NCI-H748 treated with DMSO at 0.1 percent for 48 hours (cell line): ENCODE data around the gene UPK2.
A peak's percentile ranks its signal among the peaks of the same experiment; 100 is the strongest.
"Not testable (repeated sequence)": the region's sequence is repeated elsewhere in the genome, so short reads cannot be mapped to it uniquely, and the experiment has no call there.

Source experiments
- DNase-seq: peaks from one replicate; lab custom pipeline; 2025; lab: John Stamatoyannopoulos, UW

Gene UPK2

GRCh38 chr11:118938491-118939403, 17.4 kb upstream of the UPK2 start:
- DNase-seq = no peak

- no peak for DNase-seq
Measured at GRCh38 chr11:118939404-118939915, 16.6 kb upstream of the UPK2 start.

- DNase-seq = no peak
Measured at GRCh38 chr11:118939953-118940598, 16.0 kb upstream of the UPK2 start.

GRCh38 chr11:118947091-118947490, 9.0 kb upstream of the UPK2 start:
- DNase-seq = no peak

GRCh38 chr11:118948000-118948399, 8.1 kb upstream of the UPK2 start:
- no peak for DNase-seq

GRCh38 chr11:118953265-118953664, 2.8 kb upstream of the UPK2 start:
- DNase-seq = peak; percentile 77

- DNase-seq = not testable (repeated sequence)
Measured at GRCh38 chr11:118953976-118954375, 2.1 kb upstream of the UPK2 start.

- DNase-seq = no peak
Measured at GRCh38 chr11:118956847-118957469, 860 bp downstream of the UPK2 start.

GRCh38 chr11:118957549-118957948, 1.5 kb downstream of the UPK2 start:
- no peak for DNase-seq

GRCh38 chr11:118957968-118958367, 1.9 kb downstream of the UPK2 start:
- DNase-seq = no peak

GRCh38 chr11:118958577-118958976, 2.5 kb downstream of the UPK2 start:
- DNase-seq = no peak

GRCh38 chr11:118961189-118961588, 5.1 kb downstream of the UPK2 start:
- no peak for DNase-seq

GRCh38 chr11:118961591-118961990, 5.5 kb downstream of the UPK2 start:
- no peak for DNase-seq

GRCh38 chr11:118969508-118969907, 13.4 kb downstream of the UPK2 start:
- DNase-seq = not testable (repeated sequence)

- no peak for DNase-seq
Measured at GRCh38 chr11:118971646-118972045, 15.5 kb downstream of the UPK2 start, which contains the start of gene FOXR1. Gene FOXR1, plus strand, starts transcription at chr11:118971761. Its CDS starts 171 bp downstream, at chr11:118971932.

- DNase-seq = no peak
Measured at GRCh38 chr11:118973985-118974384, 17.9 kb downstream of the UPK2 start.

GRCh38 chr11:118975771-118976709, 19.9 kb downstream of the UPK2 start:
- DNase-seq = no peak

- DNase-seq = no peak
Measured at GRCh38 chr11:118979434-118979833, 23.3 kb downstream of the UPK2 start.

- DNase-seq = no peak
Measured at GRCh38 chr11:118980191-118980881, 24.2 kb downstream of the UPK2 start.

- DNase-seq = not testable (repeated sequence)
Measured at GRCh38 chr11:118984337-118984736, 28.2 kb downstream of the UPK2 start.

GRCh38 chr11:118984825-118985224, 28.7 kb downstream of the UPK2 start:
- no peak for DNase-seq
